HG02973 (cell line): Measurements from ENCODE around the gene NYAP1.
A peak's percentile ranks its signal among the peaks of the same experiment; 100 is the strongest.

Source experiments
- ATAC-seq: cut with Tn5 transposase; IDR thresholded peaks from one replicate; pipeline ENCODE4 v1.9.1; 2021; ENCODE audit warnings: moderate library complexity; ENCODE audit not compliant: unreplicated experiment

Gene NYAP1

GRCh38 chr7:100456562-100456961, 27.2 kb upstream of the NYAP1 start:
- ATAC-seq: no peak

GRCh38 chr7:100457033-100457432, 26.7 kb upstream of the NYAP1 start:
- ATAC-seq: no peak

GRCh38 chr7:100464210-100464660, 19.5 kb upstream of the NYAP1 start, which contains the start of gene SPACDR:
Gene SPACDR (minus strand): TSS chr7:100464260. CDS start chr7:100464025, 235 bp downstream.
- no peak for ATAC-seq

GRCh38 chr7:100464791-100465190, 18.9 kb upstream of the NYAP1 start:
- no peak for ATAC-seq

- no peak for ATAC-seq
Observed at GRCh38 chr7:100465299-100465698, 18.4 kb upstream of the NYAP1 start.

- ATAC-seq: no peak
Observed at GRCh38 chr7:100465702-100466311, 17.9 kb upstream of the NYAP1 start.

- no peak for ATAC-seq
Observed at GRCh38 chr7:100466653-100467605, 16.8 kb upstream of the NYAP1 start.

- no peak for ATAC-seq
Observed at GRCh38 chr7:100467638-100468373, 15.9 kb upstream of the NYAP1 start.

- ATAC-seq: no peak
Observed at GRCh38 chr7:100469227-100470044, 14.3 kb upstream of the NYAP1 start.

- no peak for ATAC-seq
Observed at GRCh38 chr7:100471021-100471420, 12.7 kb upstream of the NYAP1 start.

- ATAC-seq: no peak
Observed at GRCh38 chr7:100472121-100472851, 11.4 kb upstream of the NYAP1 start.

GRCh38 chr7:100472854-100473499, 10.8 kb upstream of the NYAP1 start:
- ATAC-seq: no peak

- ATAC-seq: no peak
Observed at GRCh38 chr7:100475549-100475948, 8.2 kb upstream of the NYAP1 start.

- no peak for ATAC-seq
Observed at GRCh38 chr7:100476101-100476780, 7.5 kb upstream of the NYAP1 start.

- ATAC-seq: no peak
Observed at GRCh38 chr7:100476903-100477870, 6.5 kb upstream of the NYAP1 start.

GRCh38 chr7:100477871-100478267, 5.9 kb upstream of the NYAP1 start:
- ATAC-seq: no peak

- ATAC-seq: peak; percentile 49
Observed at GRCh38 chr7:100478958-100479660, 4.6 kb upstream of the NYAP1 start, which contains the start of gene TSC22D4. Gene TSC22D4 (minus strand): TSS chr7:100479214. CDS start chr7:100478038, 1,176 bp downstream.
